SH-SY5Y (cell line): ENCODE results near the gene GLS.

ENCODE experiments used
- GATA2 ChIP-seq: IDR thresholded peaks from 2 replicates; pipeline ENCODE4 v1.6.1; 2011; ENCODE audit warnings: mild to moderate bottlenecking, low read depth, low read length
- GATA3 ChIP-seq: IDR thresholded peaks from 2 replicates; pipeline ENCODE4 v1.6.1; 2011; ENCODE audit warnings: low read depth, mild to moderate bottlenecking, low read length, moderate library complexity

DNA sequence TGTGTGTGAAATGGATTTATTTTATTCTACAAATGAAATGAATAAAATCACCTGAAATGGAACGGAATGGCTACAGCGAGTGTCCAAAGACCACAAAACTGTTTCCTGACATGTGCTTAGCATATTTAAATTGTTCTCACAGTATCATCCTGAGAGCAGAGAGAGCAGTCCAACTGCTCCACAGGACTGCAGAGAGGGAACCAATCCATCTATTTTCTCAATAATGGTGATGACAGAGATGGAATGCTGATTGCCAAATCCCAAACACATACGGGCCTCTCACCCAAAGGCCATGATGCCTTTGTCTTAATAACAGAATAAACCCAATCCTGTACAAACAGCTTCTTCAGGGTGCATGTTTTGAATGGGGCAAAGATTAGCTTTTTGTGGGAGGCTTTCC lies 92.2 kb downstream of the GLS start:
- TF ChIP-seq GATA2, result no peak
- no peak for TF ChIP-seq GATA3
